HG02981 (cell line): ENCODE measurements around the gene ANO1.
"Not testable (repeated sequence)": the region's sequence is repeated elsewhere in the genome, so short reads cannot be mapped to it uniquely, and the experiment has no call there.

Source experiments
- ATAC-seq: cut with Tn5 transposase; IDR thresholded peaks from one replicate; pipeline ENCODE4 v1.9.1; 2021; ENCODE audit warnings: mild to moderate bottlenecking, moderate library complexity; ENCODE audit not compliant: unreplicated experiment

Gene ANO1

DNA sequence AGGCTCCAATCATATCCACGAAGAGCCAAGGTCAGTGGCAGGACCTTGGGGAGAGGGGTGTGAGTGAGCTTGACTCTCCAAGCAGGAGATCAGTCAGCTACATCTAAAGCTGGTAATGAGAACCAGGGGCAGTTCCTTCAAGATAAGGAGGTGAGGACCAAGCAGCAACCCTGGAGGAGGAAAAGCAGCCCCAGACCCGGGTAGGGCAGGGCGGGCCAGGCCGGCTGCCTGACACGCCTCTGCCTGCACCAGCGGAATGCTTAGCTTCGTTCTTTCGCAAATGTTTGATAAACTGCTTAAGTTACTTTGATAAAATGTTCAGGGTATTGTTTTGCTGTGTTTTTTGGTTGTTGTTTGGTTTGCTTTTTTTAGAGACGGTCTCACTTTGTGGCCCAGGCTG is 106.3 kb downstream of the ANO1 start:
- no peak for ATAC-seq

DNA sequence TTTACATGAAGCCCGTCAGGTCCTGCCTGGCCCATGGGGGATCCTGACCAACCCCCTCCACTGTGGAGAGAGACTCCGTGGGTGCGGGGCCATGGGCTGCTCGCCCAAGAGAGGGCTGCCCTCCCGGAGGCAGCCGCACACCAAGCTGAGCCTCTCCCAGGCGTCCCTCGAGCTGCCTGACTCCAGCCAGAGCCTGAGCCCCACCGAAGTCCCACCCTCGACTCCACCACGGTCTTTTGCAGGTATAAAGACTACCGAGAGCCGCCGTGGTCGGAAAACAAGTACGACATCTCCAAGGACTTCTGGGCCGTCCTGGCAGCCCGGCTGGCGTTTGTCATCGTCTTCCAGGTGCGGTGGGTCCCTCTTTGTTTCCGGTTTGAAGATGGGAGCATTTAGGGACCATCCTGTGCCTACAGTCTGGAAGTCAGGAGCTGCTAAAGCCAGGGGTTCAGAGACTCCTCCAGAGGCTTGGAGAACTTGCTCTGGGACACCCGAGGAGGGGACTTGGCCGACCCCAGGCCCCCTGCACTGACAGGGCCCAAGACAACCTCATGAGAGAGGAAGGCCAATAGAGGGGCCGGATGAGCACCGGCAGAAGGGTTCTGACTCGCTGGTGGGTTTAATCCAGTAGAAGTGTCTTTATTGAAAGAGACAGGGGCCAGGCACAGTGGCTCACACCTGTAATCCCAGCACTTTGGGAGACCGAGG is 107.4 kb downstream of the ANO1 start:
- ATAC-seq: no peak

DNA sequence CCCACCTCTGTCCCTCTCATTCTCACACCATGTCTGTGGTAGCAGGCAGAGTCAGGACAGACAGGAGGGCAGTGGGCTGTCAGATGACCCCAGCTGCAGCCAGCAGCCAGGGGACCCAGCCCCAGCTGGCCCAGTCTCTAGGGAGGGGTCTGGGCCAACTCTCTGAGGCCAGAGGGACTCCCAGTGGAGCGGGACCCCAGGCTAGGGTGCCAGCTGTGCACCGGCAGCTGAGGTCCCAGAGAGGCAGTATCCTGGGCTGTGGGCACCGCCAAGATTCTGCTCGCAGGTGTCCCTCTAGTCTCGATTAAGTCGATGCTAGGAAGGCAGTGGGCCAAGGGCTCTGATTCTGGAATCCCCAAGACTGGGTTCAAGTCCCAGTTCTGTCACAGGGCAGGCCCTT is 108.3 kb downstream of the ANO1 start:
- no peak for ATAC-seq

DNA sequence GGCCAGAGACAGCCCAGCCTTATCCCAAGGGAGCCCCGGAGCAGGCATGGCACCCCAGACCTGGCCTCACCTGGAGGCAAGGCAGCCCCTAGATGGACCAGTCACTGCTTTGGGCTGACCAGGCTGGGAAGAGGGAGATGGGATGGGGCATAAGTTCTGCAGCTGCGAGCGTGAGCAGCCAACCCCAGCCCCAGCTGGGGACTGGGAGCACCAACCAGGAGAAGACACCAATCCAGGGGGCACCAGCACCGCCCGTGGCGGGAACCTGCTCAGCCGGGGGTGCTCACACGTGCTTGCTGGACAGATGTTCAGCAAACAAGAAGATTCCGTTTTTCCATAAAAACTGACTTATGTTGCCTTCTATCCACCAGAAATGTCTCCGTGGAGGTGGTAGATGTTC is 108.8 kb downstream of the ANO1 start:
- no peak for ATAC-seq

DNA sequence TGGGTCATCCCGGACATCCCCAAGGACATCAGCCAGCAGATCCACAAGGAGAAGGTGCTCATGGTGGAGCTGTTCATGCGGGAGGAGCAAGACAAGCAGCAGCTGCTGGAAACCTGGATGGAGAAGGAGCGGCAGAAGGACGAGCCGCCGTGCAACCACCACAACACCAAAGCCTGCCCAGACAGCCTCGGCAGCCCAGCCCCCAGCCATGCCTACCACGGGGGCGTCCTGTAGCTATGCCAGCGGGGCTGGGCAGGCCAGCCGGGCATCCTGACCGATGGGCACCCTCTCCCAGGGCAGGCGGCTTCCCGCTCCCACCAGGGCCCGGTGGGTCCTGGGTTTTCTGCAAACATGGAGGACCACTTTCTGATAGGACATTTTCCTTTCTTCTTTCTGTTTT is 109.7 kb downstream of the ANO1 start:
- no peak for ATAC-seq

GRCh38 chr11:70189622-70190021 is 111.5 kb downstream of the ANO1 start:
- ATAC-seq: no peak

DNA sequence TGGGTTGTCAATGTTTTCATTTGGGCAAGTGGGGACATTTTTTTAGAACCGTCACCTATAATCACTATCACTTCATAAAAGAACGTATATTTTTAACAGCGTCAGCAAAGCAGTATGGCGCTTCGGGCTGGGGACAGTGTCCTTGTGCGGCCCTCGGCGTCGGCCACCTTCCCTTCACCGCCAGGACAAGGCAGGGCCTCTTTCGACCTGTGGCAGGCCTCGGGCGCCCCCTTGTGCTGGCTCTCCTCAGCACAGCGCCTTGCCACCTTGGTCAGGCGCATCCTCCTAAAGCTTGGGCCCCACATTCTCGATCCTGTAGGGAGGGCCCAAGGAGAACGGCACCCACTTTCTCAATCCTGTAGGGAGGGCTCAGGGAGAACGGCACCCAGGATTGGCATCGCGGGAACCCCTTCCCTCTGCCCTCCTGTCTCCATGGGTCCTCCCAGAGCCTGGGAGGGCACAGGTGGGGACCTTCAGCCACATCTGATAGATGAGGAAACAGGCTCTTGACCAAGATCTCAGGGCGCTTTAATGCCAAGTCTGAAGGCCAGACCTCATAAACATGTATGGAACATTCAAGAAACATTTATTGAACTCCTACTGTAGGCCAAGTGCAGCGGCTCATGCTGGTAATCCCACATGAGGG is 113.5 kb downstream of the ANO1 start:
- no peak for ATAC-seq

GRCh38 chr11:70192666-70193410 is 114.7 kb downstream of the ANO1 start:
- ATAC-seq: no peak

DNA sequence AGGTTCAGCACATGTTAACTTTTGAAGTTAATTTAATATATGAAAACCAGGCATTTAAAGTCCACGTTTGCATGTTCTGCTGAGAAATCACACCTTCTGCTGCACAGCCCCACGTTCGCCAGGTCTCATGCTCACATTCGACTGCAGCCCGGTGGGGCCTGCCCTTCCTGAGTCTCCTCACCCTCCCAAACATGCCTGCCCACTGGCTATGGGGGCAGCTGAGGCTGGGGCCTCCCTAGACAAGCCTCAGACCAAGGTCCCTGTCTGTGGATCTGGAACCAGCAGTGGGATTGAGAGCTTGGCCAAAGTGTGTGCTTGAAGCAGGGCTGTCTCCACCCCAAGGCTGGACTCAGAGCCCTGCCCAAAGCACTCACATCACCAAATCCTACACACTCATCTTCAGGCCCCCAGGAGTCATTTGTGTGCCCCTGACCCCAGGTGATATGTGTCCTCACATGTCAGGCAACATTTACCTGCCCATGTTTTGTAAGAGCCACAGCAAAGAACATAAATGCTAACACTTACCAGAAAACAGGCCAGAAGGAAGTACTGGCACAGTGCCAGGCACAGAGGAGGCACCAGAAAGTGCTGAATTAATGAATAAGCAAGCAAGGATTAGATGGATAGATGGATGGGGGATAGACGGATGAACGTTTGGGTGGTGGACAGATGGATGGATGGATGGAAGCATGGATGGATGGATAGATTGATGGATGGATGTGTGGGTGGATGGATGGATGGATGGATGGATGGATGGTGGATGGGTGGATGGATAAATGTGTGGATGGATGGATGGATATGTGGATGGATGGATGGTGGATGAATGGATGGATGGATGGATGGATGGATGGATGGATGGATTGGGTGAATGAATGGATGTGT is 115.5 kb downstream of the ANO1 start:
- ATAC-seq: no peak

DNA sequence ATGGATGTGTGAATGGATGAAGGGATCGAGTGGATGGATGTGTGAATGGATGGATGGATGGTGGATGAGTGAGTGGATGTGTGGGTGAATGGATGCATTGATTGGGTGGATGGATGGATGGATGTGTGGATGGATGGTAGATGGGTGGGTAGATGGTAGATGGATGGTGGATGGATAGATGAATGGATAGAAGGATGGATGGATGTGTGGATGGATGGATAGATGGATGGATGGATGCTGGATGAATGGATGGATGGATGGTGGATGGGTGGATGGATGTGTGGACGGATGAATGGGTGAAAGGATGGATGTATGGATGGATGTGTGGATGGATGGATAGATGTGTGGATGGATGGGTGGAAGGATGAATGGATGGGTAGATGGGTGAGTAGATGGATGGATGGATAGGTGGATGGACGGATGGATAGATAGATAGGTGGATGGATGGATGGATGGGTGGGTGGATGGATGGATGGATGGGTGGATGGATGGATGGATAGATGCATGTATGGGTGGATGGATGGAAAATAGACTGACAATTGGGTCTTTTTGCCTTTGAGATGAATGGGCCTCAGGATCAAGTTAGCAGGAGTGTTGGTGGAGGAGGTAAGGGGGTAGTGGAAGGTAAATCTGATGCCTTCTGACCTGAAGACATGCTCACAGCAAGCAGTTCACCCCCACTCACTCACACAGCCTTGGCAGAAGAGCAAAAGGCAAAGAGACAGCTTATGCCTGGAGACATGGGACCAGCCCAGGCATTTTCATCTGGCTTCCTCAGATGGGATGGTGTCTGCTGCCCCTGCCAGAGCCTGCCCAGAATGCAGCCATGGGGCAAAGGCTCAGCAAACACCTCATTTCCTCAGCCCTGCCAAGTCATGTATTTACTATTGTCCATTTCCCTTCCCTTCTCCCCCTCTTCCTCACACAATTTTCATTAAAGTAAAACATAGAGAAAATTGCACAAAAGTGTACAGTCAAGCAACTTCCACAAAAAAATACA is 117.0 kb downstream of the ANO1 start:
- no peak for ATAC-seq

DNA sequence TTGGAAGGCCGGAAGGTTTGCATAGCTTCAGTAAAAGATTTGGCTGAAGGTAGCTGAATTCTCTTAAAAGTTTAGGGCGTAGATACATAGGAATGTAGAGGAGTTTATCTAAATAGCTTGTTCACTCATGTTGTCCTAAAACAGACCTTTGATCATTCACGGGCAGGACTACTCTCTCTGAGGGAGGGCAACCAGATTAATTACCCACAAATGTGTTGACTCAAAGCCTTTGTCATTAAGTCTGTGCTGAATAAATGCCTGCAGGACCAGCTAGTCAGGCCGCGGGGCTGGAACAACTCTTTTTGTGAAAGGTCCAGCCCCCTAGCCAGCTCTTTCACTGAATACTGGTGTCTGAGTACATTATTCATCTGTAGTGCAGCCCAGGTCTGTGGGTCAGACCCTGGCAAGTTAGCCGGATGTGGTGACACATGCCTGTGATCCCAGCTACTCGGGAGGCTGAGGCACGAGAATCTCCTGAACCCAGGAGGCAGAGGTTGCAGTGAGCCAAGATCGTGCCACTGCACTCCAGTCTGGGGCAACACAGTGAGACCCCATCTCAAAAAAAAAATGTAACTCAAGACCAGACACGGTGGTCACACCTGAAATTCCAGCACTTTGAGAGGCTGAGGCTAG is 122.2 kb downstream of the ANO1 start:
- no peak for ATAC-seq

DNA sequence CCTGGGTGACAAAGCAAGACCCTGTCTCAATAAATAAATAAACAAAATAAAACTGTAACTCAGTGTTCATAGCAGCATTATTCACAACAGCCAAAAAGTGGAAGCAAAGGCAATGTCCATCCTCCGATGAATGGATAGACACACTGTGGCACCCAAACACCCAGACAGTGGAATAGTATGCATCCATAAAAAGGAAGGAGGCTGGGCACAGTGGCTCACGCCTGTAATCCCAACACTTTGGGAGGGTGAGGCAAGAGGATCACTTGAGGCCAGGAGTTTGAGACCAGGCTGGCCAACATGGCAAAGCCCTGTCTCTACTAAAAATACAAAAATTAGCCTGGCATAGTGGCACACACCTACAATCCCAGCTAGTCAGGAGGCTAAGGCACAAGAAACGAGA is 122.9 kb downstream of the ANO1 start:
- not testable (repeated sequence) for ATAC-seq

- no peak for ATAC-seq
These were observed 124.1 kb downstream of the ANO1 start for GRCh38 chr11:70201882-70202861.

GRCh38 chr11:70202920-70203750 is 125.0 kb downstream of the ANO1 start, which contains the start of gene FADD:
TSS of gene FADD (plus strand) at chr11:70203296. CDS start at chr11:70203460, 164 bp downstream.
- peak; percentile 73 for ATAC-seq

DNA sequence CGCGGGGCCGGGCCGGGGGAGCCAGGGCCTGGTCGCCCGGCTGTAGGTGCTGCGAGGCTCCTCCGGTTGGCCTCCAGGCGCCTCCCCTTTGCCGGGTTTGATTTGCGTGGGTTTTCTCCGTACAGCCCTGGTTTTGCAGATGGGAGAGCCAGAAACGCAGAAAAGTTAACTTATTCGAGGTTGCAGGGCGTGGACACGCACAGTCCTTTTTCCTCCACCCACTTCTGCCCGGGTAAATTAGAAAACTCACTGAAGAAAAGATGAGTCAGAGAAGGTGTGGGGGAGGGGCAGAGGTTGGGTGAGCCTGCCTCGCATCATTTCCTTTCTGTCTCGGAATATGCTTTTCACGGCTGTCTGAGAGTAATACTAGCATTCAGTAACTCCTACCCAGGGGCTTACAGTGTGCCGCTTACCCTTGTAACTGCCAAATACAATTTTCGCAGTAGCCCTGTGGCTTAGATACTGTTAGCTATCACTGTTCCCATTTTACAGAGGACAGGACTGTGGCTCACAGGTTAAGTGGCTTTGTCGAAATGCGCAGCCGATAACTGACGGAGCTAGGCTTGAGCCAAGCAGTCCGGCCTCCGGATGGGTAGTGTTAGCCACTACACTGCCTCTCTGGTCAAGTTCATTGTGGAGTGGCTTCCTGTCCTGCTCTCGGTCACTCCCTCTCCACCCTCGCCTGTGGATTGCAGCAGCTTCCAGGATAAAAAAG is 125.8 kb downstream of the ANO1 start:
- peak; percentile 18 for ATAC-seq

GRCh38 chr11:70204466-70204799 is 126.3 kb downstream of the ANO1 start:
- no peak for ATAC-seq
